Activated effector memory CD4-positive, alpha-beta T cell treated with anti-CD3 and anti-CD28 coated beads, Interleukin-2, amount 50 U/mL, for 16 hours (primary cell): ENCODE measurements around the gene TGFBR2.
A peak's percentile ranks its signal among the peaks of the same experiment; 100 is the strongest.
"Not testable (repeated sequence)": the region's sequence is repeated elsewhere in the genome, so short reads cannot be mapped to it uniquely, and the experiment has no call there.

Experiments
- DNase-seq: peaks from one replicate; pipeline ENCODE4 v3.0.0-alpha.2; 2020

TGFBR2 gene

DNA sequence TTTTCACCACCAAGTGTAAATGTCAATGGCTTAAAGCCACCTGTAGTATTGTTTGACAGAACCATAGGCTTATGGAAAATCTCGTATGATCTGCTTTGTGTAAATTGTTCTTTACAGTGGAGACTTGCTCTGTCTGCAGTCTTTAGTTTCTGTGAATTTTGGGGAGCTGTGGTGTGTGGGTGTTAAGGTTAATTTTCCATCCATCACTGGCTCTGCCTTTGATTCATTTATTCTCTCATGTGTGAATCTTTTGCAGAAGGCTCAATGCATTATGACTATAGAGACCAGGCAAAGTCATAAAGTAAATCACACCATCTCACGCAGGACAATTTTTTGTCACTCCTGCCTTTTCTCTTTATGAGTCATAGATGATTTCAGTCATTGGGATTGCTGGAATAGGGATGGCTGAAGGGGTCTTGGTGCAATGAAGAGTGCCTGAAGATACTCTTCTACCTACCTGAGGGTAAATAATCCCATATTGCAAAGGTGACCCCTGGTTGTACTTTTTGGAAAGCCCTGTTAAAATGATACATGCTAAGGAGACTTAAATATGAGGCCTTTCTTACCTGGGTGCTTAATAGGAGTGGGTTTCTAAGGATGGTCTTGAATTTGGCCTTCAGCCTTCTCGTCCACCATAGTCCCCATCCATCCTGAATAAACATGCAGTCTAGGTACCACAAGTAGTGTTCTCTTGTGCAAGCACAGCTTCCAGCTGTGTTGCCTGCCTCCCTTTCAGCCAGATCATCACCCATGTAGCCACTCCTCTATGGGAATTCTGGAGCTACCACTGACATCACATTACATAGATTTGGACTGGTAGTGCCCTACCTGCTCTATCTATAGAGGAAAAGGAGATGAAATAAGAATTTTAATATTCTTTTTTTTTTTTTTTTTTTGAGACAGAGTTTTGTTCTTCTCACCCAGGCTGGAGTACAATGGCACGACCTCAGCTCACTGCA lies 14.3 kb downstream of the TGFBR2 start:
- no peak for DNase-seq

DNA sequence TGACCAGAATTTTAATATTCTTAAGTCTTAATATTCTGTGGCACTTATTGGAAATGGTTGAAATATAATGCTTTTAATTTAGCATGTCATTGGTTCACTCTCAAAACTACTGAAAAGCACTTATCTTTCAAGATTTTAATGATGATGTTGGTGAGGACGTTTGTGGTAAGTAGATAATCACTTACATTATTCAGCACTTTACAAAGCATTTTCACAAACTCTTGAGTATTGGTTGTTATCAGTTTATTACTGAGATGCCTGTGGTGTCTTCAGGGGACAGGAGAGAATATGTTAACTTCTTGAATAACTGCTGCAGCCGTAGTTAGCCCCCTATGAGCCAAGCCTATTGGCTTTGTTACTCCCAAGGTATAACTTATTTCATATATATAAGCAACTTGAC lies 15.2 kb downstream of the TGFBR2 start:
- DNase-seq: no peak

DNA sequence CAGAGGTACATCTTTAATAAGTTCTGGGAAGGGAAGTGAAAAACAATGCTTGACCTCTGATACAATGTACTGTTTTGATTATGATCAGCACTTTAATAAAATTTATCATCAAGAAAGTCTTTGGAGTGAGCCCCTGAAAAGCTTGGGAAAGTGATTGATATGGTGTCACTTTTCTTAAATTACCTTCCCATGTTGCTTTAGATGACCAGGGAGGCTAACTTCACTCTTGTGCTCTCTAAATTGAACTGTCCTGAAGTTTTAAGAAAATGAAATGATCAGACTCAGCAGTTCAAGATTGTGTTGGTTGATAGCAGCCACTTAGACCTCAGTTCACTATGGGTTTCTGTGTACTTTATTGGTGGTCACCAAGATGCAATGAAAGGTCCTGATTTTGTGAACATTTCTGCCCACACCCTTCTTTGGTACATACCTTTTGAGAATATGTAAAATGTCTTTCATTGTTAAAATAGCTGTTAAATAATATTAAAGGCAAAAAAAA lies 15.7 kb downstream of the TGFBR2 start:
- no peak for DNase-seq

DNA sequence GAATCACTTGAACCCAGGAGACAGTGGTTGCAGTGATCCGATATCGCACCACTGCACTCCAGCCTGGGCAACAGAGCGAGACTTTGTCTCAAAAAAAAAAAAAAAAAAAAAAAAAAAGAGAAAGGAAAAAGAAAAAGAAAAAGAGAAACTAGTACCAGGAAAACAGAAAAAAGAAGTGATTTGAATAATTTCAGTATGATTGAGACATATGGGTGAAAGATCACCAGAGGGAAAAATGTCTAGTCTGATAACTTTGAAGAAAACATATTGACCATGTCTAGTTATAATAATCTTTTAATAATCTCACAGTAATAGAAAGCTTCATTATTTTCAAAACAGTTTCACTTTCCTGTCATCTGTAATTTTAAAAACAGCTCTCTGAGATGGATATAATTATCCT lies 16.4 kb downstream of the TGFBR2 start:
- DNase-seq: no peak

DNA sequence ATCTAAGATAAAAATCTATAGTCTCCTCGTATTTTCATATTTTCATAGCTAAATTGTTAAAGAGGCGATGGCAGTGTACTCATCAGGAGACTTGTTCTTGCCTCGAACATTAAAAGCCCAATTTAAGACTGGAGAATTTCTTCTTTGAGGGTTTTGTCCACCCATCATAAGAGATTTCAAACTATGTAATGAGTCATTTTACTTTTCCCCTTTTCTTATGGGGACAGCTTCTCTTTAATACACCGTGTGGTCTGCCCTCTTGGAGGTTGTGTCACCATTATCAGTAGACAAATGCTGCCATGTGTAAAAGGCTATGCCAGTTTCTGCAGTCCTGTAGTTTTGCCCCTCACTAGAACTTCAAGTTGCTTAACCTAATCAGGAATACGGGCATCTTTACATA lies 16.9 kb downstream of the TGFBR2 start:
- no peak for DNase-seq

DNA sequence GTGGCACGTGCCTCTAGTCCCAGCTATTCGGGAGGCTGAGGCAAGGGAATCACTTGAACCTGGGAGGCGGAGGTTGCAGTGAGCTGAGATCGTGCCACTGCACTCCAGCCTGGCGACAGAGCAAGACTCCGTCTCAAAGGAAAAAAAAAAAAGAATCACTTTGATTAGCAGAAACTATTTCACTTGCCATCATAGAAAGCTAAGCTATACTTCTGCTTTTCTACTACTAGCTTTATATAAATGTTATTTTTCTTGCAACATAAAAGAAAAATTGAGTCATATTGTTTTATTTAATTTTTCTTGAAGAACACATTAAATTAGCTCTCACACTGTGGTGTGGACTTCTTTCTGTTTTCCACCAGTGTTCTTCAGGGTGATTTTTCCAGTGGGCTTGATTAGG lies 18.1 kb downstream of the TGFBR2 start:
- not testable (repeated sequence) for DNase-seq

DNA sequence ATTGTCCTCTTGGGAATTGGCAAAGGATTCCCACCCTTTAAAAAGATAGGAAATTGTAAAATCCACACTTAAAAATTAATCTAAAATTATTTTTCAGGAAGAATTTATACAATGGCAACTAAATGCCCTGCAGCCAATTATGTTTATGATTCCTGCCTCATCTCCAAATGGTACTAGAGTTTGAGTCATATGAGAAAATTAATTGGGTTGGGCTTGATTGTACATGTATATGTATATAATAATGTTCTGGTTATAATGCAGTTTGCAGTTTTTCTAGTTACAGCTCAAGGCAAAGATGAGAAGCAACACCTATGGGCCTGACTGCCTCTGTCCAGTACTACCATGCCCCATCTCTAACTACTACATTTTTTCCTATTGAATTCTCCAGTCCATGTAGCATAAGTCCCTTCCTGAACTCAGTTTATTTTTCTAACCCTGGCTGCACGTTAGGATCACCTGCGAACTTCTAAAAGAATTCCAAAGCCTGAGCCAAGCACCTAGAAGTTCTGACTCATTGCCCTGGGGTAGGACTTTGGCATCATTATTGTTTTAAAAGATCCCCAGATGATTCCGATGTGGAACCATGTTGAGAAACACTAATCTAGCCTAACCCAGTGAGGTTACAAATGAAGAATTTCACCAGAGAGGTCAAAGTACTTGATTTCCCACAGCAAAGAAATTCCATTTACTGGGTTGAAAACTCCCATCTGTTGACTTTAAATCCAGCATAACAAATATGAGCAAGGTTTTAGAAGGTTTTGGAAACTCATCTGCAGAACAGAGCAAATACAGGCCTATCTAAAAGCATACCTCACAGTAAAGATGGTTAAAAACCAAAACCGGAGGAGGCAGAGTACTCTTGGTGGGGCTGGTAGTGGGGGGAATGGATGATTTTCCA lies 19.4 kb downstream of the TGFBR2 start:
- DNase-seq: no peak

DNA sequence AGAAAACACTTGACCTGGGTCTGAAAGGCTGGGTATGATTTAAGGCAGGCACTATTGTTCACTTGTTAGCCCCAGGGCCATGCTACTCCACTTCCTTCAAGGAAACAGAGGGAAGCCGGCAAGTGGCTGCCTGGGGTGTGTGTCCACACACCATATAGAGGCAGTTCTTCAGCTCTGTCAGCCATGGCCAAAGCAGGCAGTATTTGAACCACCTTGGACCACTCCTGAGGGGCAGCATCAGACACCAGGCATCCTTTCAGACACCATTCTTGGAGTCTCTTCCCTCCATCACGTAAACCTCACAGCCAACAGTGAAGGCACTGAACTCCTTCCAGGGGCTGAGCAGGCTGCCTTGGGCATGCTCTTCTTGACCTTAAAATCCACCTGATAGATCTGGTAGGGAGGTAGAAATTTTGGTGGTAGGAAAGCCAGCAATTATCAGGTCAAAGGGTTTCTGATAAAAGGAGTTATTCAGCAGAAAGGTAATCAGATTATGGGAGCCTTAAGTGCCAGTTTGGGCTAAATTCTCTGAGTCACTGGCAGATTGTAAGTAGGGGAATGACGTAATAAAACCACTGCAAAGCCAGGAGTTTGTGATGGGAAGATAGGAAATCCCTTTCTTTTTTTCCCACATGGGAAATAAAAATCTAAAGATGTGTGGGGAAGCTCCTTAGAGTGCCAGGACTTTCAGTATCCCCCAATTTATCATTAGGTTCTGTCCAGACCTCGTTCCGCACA lies 20.2 kb downstream of the TGFBR2 start:
- DNase-seq: no peak

DNA sequence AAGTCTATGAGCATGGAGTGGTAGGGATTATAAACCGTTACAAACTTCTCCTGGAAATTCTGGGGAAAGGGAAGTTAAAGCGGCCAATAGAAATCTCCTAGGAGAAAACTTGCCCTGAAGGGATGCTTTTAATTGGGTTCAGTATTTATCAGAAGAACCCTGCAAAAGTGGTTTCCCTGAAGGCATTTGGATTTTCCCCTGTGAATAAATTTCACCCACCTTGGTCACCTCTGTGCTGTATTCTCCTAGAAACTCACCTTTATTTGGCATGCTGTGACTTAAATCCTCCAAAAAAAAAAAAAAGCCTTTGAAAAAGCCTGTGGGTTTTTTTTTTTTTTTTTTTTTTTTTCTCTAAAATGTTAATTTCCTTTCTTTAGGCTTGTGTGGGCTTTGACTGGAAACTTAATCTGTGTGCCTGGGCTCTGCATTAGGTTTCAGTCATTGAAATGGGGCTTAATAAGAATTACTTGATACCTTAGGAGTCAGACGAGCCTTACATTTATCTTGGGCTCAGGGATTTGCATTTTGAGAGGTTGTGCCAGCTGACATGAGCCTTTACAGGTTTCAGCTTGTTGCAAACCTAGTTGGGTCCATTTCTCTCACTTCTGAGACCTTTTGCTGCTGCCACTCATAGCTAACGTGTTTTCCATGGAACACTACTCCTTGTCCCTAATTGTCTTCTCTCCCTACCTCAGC lies 22.0 kb downstream of the TGFBR2 start:
- no peak for DNase-seq

DNA sequence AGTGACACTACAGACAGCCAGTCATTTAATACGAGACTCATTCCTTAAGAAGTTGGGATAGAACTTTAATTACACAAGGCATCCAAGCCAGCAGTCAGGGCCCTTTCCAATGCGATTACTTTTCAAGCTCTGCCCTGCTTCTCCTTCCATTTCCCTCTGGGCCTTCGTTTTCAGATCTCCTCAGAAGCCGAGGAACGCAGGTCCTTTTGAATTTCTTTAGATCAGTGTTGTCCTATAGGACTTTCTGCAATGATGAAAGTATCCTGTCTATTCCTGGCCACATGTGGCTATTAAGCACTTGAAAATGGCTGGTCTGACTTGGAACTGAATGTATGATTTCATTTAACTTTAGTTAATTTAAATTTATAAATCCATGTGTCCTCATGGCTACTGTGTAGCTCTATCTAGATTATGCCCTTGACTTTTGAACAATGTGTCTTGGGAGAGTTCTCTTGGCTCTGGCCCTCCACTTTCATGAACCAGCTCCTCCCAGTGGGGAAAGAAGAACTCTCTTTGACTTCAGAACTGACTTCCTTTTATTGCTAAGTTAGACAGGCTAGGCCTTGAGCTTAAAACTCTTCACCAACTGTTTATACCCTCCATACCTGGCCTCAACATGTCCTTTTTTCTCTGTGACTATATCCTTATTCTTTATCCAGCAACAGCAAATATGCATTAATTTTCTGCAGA lies 22.6 kb downstream of the TGFBR2 start:
- no peak for DNase-seq

DNA sequence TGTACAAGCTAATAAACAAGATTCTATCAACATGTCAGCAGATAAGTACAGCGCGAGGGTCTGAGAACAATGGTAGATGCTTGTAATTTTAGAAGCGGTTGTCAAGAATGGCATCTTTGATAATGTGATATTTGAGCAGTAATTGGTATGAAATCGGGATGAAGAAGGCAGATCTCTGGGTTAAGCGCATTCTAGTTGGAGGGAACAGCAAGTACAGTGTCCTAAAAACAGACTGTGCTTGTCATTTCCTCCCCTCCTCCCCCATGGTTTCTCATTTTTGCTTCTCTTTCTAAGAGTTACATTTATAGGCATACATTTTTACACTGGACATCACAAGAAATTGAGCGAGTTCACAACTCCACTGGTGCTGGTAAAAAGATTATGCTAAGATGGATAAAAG lies 23.3 kb downstream of the TGFBR2 start:
- DNase-seq: no peak

DNA sequence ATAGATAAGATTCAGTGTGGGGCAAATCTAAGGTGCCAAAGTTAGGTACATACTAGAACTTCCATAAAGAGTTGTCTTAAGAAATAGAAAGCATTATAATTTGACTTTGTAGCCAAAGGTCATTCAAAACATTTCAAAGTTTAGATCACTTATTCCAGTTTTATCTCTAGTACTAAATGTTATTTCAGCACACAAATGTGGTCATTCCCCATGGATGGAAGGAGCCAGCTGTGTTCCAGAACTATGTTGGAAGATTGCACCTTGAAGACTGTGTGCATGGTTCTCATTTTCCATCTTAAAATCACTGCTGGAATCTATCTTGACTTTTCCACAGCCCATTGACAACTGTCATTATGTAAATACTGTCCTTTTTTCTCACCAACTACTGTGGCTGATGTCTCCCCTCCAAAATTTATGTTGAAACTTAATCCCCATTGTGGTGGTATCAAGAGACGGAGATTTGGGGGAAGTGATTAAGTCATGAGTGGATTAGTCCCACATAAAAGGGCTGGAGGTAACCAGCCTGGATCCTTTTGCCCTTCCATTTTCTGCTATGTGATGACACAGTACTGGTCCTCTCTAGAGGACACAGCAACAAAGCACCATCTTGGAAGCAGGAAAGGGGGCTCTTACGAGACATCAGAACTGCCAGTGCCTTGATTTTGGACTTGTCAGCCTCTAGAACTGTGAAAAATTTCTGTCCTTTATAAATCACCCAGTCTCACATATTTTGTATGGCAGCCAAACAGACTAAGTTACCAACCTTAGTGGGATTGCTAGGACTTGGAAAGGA lies 24.0 kb downstream of the TGFBR2 start:
- no peak for DNase-seq

DNA sequence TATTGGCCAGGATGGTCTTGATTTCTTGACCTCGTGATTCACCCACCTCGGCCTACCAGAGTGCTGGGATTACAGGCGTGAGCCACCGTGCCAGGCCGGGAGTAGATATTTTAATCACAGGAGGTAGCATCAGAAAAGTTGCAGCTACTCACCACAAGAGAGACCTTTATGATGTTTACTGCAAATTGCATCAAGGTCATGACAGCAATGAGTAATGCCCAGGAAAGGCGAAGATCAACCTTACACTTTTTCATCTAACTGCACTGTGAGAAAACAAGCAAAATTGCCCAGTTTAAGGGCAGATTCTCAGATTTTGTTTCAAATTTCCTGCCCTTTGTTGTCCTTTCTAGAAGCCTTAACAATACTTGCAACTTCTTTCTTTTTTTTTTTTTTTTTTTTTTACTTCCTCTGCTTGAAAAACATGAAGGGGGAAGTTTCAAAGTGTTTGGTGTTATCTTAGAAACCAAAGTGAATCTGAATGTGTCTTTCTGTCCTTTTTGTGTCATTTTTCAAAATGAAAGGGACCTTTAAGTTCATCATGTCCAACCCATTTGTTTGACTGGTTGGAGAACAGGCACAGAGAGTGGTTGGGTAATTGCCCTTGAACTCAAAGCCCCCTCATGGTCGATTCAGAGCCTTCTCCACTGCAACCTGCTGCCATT lies 25.0 kb downstream of the TGFBR2 start:
- DNase-seq: peak; percentile 80

DNA sequence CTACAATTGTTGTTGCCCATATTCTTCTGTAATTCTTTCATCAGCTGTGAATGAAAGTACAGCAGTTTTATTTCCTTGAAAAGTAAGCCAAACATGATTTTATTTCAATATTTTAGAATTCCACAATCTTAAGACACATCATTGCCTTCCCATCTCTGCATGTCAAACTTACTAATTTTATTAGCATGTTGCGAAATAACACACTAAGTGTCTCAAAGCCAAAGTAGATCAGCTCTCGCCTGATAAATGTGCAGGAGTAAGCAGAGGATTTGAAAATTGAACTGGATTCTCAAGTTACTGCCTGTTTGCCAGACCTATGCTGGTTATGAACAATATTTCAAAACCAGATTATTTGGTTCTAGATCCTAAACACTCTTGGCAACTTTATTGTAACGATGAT lies 25.7 kb downstream of the TGFBR2 start:
- no peak for DNase-seq

DNA sequence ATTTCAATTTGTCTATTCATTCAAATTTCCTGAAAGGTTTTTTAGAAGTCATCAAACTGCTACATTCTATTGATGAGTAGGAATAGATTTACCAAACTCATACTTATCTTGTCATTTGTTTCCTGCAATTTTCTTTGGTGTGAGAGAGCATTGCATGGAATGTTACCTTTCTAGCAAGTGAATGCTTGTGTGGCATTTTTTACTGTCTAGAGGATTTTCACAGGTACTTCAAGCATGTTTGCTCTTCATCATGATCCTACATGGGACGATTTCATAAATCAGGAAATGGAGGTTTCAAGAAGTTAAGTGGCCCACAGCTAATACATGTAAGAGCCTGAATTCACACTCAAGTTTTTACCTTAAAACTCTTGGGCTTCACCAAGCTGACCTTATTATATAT lies 26.1 kb downstream of the TGFBR2 start:
- DNase-seq: no peak

DNA sequence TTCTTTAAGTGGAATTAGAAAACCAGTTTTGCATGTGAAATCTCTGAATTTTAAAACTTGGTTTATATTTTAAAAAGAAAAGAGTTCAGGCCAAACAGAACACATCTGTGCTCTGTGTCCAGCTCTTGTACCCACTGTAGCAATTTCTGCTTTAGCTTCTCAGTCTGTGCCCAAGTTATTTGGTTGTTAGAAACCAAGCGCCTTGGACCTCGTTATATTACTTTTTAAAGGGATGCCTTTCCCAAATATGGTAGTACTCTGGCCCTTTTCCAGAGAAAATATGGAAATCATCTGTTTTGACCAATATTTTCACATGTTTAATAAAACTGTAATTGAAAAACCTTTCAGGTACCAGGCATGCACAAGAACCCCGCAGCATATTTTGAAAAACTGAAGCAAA lies 27.3 kb downstream of the TGFBR2 start:
- no peak for DNase-seq

DNA sequence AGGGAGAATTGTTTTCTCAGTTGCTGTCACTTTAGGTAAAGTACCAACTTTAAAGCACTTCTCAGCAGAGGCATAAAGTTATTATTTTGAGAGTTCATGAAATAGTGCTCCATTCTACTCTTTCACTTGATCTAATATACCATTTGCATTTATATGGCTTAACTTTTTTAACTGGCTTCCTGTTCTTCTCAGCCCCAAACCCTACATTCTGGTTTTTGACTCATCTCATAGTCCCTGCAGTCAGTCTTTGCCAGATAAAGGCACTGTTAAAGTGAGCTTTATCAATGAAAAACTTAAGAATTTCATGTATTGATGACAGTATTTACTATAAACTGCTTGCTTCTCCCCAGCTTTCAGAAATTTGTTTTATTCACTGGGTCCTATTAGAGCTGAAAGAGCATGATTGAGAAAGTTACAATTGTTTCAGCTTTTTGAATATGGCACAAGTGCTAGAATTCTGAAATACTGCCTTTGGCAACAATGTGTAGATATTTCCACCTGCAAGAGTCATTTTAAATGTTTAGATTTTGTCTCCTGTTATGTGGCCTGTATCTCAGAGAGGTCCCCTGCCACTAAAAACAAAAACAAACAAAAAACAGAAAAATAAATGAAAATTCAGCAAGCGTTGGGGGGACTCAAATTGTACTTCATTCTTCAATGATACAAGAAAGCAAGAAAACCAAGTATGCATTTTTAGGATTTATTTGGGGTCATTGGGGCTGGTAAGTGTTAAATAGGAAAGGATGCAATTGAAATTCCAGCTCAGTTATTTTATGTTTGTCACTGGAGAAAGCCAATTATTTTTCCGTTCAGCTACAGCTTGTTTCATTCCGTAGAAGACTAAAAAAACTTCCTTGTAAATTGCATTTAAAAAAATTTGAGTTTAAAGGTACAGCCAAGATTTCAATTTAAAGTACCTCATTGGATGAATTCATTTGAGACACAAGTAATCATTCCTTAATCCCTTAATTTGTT lies 28.6 kb downstream of the TGFBR2 start:
- no peak for DNase-seq

DNA sequence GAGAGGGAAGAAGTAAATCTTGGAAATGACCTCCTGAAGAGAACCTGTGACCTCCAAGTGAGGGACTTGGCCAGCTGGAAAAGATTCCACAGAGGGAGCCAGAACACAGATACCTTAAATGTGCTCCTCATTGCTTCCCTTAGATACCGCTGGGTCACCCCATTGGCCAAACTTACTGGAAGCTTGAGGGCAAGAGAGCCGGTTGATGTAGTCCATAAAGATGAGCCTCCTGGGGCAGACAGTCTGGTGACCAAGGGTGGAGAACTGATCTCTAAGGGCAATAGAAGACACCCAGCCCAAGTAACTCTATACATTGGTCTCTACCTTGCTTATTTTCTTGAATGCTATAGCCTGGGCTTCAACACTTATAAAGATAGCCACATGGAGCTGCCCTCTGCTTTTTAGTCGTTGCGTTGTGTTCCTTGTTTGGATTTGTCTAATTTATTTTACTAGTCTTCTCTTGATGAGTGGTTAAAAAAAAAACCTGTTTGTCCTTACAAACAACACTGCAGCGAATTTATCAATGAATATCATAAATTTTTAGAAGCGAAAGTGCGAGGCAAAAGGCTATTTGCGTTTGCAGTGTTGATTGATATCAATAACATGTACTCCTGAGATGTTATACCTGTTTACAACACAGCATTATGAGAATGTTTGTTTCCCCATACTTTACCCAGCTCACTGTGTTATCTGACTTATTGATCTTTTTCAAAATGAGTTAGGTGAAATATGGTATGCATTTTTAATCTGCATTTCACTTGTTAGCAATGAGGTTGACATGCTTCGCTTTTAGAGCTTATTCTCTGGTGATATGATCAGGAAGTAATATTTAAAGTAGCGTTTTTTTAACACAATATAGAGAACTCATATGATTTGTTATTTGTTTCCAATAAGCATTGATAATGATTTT lies 31.2 kb downstream of the TGFBR2 start:
- DNase-seq: no peak
